Hematopoietic multipotent progenitor cell treated with erythropoietin and hydrocortisone succinate and interleukin-3 and kit ligand, for 8 days (in vitro differentiated cells): ENCODE measurements around the gene IL22RA1.

Experiments
- DNase-seq: peaks from one replicate; pipeline ENCODE4 v3.0.0-alpha.2; 2015

IL22RA1 gene

GRCh38 chr1:24142546-24143534 lies at the start of gene IL22RA1:
IL22RA1 (minus strand) TSS chr1:24143140; CDS start chr1:24143082, 58 bp downstream.
- DNase-seq, result no peak

- no peak for DNase-seq
Measured at GRCh38 chr1:24191860-24192259, 48.9 kb upstream of the IL22RA1 start.

- DNase-seq, result no peak
Measured at GRCh38 chr1:24190983-24191461, 48.1 kb upstream of the IL22RA1 start.

GRCh38 chr1:24189528-24189927 lies 46.6 kb upstream of the IL22RA1 start:
- DNase-seq, result no peak

GRCh38 chr1:24186993-24187790 lies 44.3 kb upstream of the IL22RA1 start, which contains the start of gene IFNLR1:
IFNLR1 (minus strand) TSS chr1:24187289; CDS start chr1:24187248, 41 bp downstream.
- no peak for DNase-seq

- no peak for DNase-seq
Measured at GRCh38 chr1:24186711-24186992, 43.7 kb upstream of the IL22RA1 start.

GRCh38 chr1:24186031-24186710 lies 43.2 kb upstream of the IL22RA1 start:
- no peak for DNase-seq

GRCh38 chr1:24185076-24185475 lies 42.1 kb upstream of the IL22RA1 start:
- DNase-seq, result no peak

- no peak for DNase-seq
Measured at GRCh38 chr1:24182061-24182460, 39.1 kb upstream of the IL22RA1 start.

GRCh38 chr1:24181619-24182018 lies 38.7 kb upstream of the IL22RA1 start:
- no peak for DNase-seq

GRCh38 chr1:24180676-24181075 lies 37.7 kb upstream of the IL22RA1 start:
- DNase-seq, result no peak

- no peak for DNase-seq
Measured at GRCh38 chr1:24179251-24179840, 36.4 kb upstream of the IL22RA1 start.

GRCh38 chr1:24178407-24178806 lies 35.5 kb upstream of the IL22RA1 start:
- DNase-seq, result no peak

- DNase-seq, result no peak
Measured at GRCh38 chr1:24177161-24177560, 34.2 kb upstream of the IL22RA1 start.

- no peak for DNase-seq
Measured at GRCh38 chr1:24175033-24175755, 32.3 kb upstream of the IL22RA1 start.

- DNase-seq, result no peak
Measured at GRCh38 chr1:24173638-24174575, 31.0 kb upstream of the IL22RA1 start.

- DNase-seq, result no peak
Measured at GRCh38 chr1:24172598-24172997, 29.7 kb upstream of the IL22RA1 start.

- no peak for DNase-seq
Measured at GRCh38 chr1:24169286-24169685, 26.3 kb upstream of the IL22RA1 start.

- no peak for DNase-seq
Measured at GRCh38 chr1:24168245-24168644, 25.3 kb upstream of the IL22RA1 start.

- no peak for DNase-seq
Measured at GRCh38 chr1:24167008-24167407, 24.1 kb upstream of the IL22RA1 start.

- DNase-seq, result no peak
Measured at GRCh38 chr1:24165500-24165899, 22.6 kb upstream of the IL22RA1 start.
